GM12878 (cell line): ENCODE data around the gene CHRM2. TPM values are rescaled to one million over a fixed set of nuclear protein-coding genes. Genes with fewer than 3 reads are reported as not detected.

ENCODE experiments used
- ATAC-seq: fragments of 200-7000 bp; cut with Tn5 transposase; 3 replicates; pipeline ENCODE4 v1.9.1; 2020; ENCODE audit warnings: mild to moderate bottlenecking, moderate library complexity
- BruUV-seq: library from RNA; stranded (reverse); fragments of 400-500 nt; replicated peaks from 2 replicates; lab custom pipeline; 2021; lab: Mats Ljungman, UMichigan
- CTCF ChIA-PET: fragments of 300-600 bp; sonication (Branson Sonifier 250); formaldehyde crosslinking; extraction: SDS; loops from one replicate; lab custom pipeline; 2021; ENCODE audit warnings: inconsistent platforms; lab: Yijun Ruan, JAX
- POLR2A ChIA-PET: fragments of 350-600 bp; formaldehyde crosslinking; extraction: SDS; loops from one replicate; lab custom pipeline; 2021; ENCODE audit warnings: inconsistent platforms; lab: Charles Lee
- RAD21 ChIA-PET: fragments of 300-600 bp; sonication (Branson Sonifier 250); formaldehyde crosslinking; loops from one replicate; lab custom pipeline; 2023; ENCODE audit warnings: antibody characterized with exemption; ENCODE audit not compliant: unreplicated experiment; lab: Charles Lee
- SMC1A ChIA-PET: fragments of 300-600 bp; sonication (Branson Sonifier 250); formaldehyde crosslinking; loops from one replicate; lab custom pipeline; 2023; ENCODE audit not compliant: unreplicated experiment, uncharacterized antibody; lab: Charles Lee
- DNase-seq: peaks from one replicate; pipeline ENCODE4 v3.0.0-alpha.2; 2011; ENCODE audit warnings: low read depth, low spot score
- FAIRE-seq: peaks from 3 replicates; lab custom pipeline; 2011; peaks lifted over from hg19 to GRCh38; lab: Jason Lieb, UNC
- H2AFZ ChIP-seq: 2 replicates; pipeline ENCODE4 v1.6.0; 2011; ENCODE audit warnings: low read depth, low read length, control low read depth; ENCODE audit not compliant: control insufficient read depth
- H3K27ac ChIP-seq: 2 replicates; pipeline ENCODE4 v1.5.1; 2011; ENCODE audit warnings: control low read depth; ENCODE audit not compliant: control insufficient read depth, insufficient read depth
- H3K27me3 ChIP-seq, 2 experiments: replicated peaks in 1 of 2; 2 replicates each; pipeline versions ENCODE4 v1.6.0 to v1.6.1; 2011; ENCODE audit warnings: low read length in 1 of 2; ENCODE audit not compliant: control insufficient read depth in 2 of 2, insufficient read depth in 2 of 2
- H3K36me3 ChIP-seq, 2 experiments: 2 replicates each; pipeline ENCODE4 v1.5.1; 2011; ENCODE audit warnings: low read length in 1 of 2; ENCODE audit not compliant: control insufficient read depth in 2 of 2, insufficient read depth in 2 of 2
- H3K4me1 ChIP-seq: 2 replicates; pipeline ENCODE4 v1.6.1; 2011; ENCODE audit warnings: mild to moderate bottlenecking, low read length, moderate library complexity, mixed read lengths; ENCODE audit not compliant: control insufficient read depth, insufficient read depth
- H3K4me2 ChIP-seq: 2 replicates; pipeline ENCODE4 v1.6.0; 2011; ENCODE audit warnings: control low read depth; ENCODE audit not compliant: control insufficient read depth, insufficient read depth
- H3K4me3 ChIP-seq: fragments of 200-600 bp; sonication (generic); 2 replicates; pipeline ENCODE4 v1.5.1; 2016
- H3K79me2 ChIP-seq: 2 replicates; pipeline ENCODE4 v1.6.0; 2011; ENCODE audit warnings: low read length; ENCODE audit not compliant: control insufficient read depth, insufficient read depth
- H3K9ac ChIP-seq: 2 replicates; pipeline ENCODE4 v1.8.0; 2011; ENCODE audit warnings: low read length, control low read depth, mixed read lengths; ENCODE audit not compliant: control insufficient read depth, insufficient read depth
- H3K9me3 ChIP-seq: replicated peaks from 3 replicates; pipeline ENCODE4 v1.5.1; 2011; ENCODE audit warnings: mild to moderate bottlenecking, low read length; ENCODE audit not compliant: control insufficient read depth, insufficient read depth
- H4K20me1 ChIP-seq: 2 replicates; pipeline ENCODE4 v1.6.0; 2011; ENCODE audit not compliant: control insufficient read depth, insufficient read depth
- BACH1 ChIP-seq: fragments of 450-650 bp; IDR thresholded peaks from 2 replicates; pipeline ENCODE4 v1.6.1; 2017; ENCODE audit warnings: mild to moderate bottlenecking, borderline replicate concordance
- CEBPB ChIP-seq, 2 experiments: fragments of 150-350 bp in 1 of 2; IDR thresholded peaks; 2 replicates each; pipeline ENCODE4 v1.6.1; 2012 to 2014; ENCODE audit warnings: low read depth in 2 of 2, low read length in 2 of 2, borderline replicate concordance in 1 of 2, inconsistent platforms in 1 of 2
- DPF2 ChIP-seq: fragments of 450-650 bp; IDR thresholded peaks from 2 replicates; pipeline ENCODE4 v1.6.1; 2017; ENCODE audit warnings: mild to moderate bottlenecking
- GABPA ChIP-seq: IDR thresholded peaks from 2 replicates; pipeline ENCODE4 v1.6.1; 2014; ENCODE audit warnings: antibody characterized with exemption, low read depth, mild to moderate bottlenecking, inconsistent platforms
- HDAC2 ChIP-seq: fragments of 200-600 bp; sonication (generic); IDR thresholded peaks from 2 replicates; pipeline ENCODE4 v1.6.1; 2017
- IKZF1 ChIP-seq: fragments of 450-650 bp; conservative IDR thresholded peaks from 2 replicates; pipeline ENCODE4 v1.6.1; 2017; ENCODE audit warnings: antibody characterized with exemption, mild to moderate bottlenecking
- KDM1A ChIP-seq: fragments of 200-600 bp; sonication (generic); IDR thresholded peaks from 2 replicates; pipeline ENCODE4 v1.6.1; 2016; ENCODE audit warnings: borderline replicate concordance
- MTA3 ChIP-seq: IDR thresholded peaks from 2 replicates; pipeline ENCODE4 v1.6.1; 2012; ENCODE audit warnings: low read length, inconsistent platforms, borderline replicate concordance
- MYB ChIP-seq: fragments of 150-350 bp; IDR thresholded peaks from 2 replicates; pipeline ENCODE4 v1.6.1; 2014; ENCODE audit warnings: mild to moderate bottlenecking, low read depth, low read length, borderline replicate concordance
- NR2C1 ChIP-seq: fragments of 450-650 bp; IDR thresholded peaks from 2 replicates; pipeline ENCODE4 v1.6.1; 2017; ENCODE audit warnings: antibody characterized with exemption, mild to moderate bottlenecking, moderate library complexity
- PAX5 ChIP-seq: IDR thresholded peaks from 2 replicates; pipeline ENCODE4 v1.6.1; 2011; ENCODE audit warnings: low read depth, low read length, borderline replicate concordance
- POLR2AphosphoS2 ChIP-seq: IDR thresholded peaks from 2 replicates; pipeline ENCODE4 v1.6.1; 2011; ENCODE audit warnings: low read depth, mild to moderate bottlenecking, low read length, improper control_type of control experiment, moderate library complexity
- RELA ChIP-seq: fragments of 450-650 bp; IDR thresholded peaks from 2 replicates; pipeline ENCODE4 v1.8.0; 2014; ENCODE audit warnings: borderline replicate concordance; ENCODE audit not compliant: partially characterized antibody
- SPI1 ChIP-seq: IDR thresholded peaks from 2 replicates; pipeline ENCODE4 v1.6.1; 2011; ENCODE audit warnings: low read depth, mild to moderate bottlenecking, low read length, moderate library complexity, borderline replicate concordance; ENCODE audit not compliant: insufficient read depth
- STAT1 ChIP-seq: fragments of 450-650 bp; conservative IDR thresholded peaks from 2 replicates; pipeline ENCODE4 v1.6.1; 2014; ENCODE audit warnings: antibody characterized with exemption, mild to moderate bottlenecking
- SUPT20H ChIP-seq: IDR thresholded peaks from 2 replicates; pipeline ENCODE4 v1.6.1; 2011; ENCODE audit warnings: low read depth, mild to moderate bottlenecking, low read length, moderate library complexity, borderline replicate concordance; ENCODE audit not compliant: control insufficient read depth
- WGBS: methylation state at CpG from one replicate; pipeline ENCODE4 v1.1.6; 2016; ENCODE audit warnings: low lambda C conversion rate; ENCODE audit not compliant: insufficient replicate concordance, insufficient coverage; ENCODE audit errors: missing lambda C conversion rate; 5-methylcytosine and 5-hydroxymethylcytosine counted together
- in situ Hi-C: fragments of 300-500 bp; cut with MboI; formaldehyde crosslinking; loops from 9 replicates; pipeline ENCODE4 v1.14.3; 2018; ENCODE audit warnings: mixed read lengths
- intact Hi-C: fragments of 100-400 bp; cut with micrococcal nuclease; formaldehyde crosslinking; loops from one replicate; pipeline ENCODE4 v1.14.2; 2022; ENCODE audit not compliant: unreplicated experiment
- polyA plus RNA-seq, 11 experiments: library from polyadenylated mRNA; depleted of rRNA in 4 of 11; unstranded in 6 of 11; stranded (reverse) in 5 of 11; fragments of >200 nt; fragmentation: Nextera tagmentation in 4 of 11; fragmentation: Illumina TruSeq in 1 of 11; extraction: Ambion mirVana in 4 of 11; extraction: Trizol in 1 of 11; gene quantifications; 1 replicate in 1 of 11; 2 replicates in 10 of 11; pipeline versions ENCODE4 v1.2.1 to v1.2.3, GENCODE V29; 2011 to 2016; ENCODE audit warnings: inconsistent platforms in 2 of 11, missing spikeins in 2 of 11, low read depth in 1 of 11
- total RNA-seq, 4 experiments: library from RNA; depleted of rRNA in 3 of 4; stranded (reverse); fragments of >200 nt in 3 of 4; fragmentation: Illumina TruSeq in 1 of 4; extraction: Trizol in 1 of 4; gene quantifications; 2 replicates each; pipeline versions ENCODE4 v1.2.1 to v1.2.3, GENCODE V29; 2013 to 2021
- TF ChIP-seq, protein P1 (sequence below): fragments of 450-650 bp; IDR thresholded peaks from 2 replicates; pipeline ENCODE4 v1.6.1; 2017; ENCODE audit warnings: mild to moderate bottlenecking, moderate library complexity

Gene CHRM2
- total and polyA plus RNA-seq, 10 of the 15 experiments (the other 5 are each of a cell fraction or from before 2014, with no cell fraction given): 0.05 TPM; not detected in 9

DNA sequence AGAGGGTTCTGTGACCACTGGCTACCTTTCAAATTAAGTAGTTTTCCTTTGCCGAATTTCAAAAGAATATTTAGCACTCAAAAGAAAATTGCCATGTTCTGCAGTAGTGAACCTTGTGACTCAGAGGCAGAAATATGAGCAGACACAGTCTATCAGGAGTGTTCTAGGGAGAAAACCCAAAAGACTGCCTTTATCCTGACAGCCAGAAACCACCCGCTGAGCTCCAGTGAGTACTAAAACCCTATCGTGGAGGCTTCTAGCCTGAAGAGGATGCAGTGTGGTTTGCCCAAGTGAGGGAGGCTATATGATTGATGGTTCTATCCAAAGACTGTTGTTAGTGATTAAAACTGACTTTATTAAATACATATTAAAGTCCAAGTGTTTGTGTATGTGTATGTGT, 21.9 kb downstream of the CHRM2 start:
- Histone ChIP-seq H2AFZ (no peak overlapping the region), H3K36me3 (no peaks in the 10 kb centered on the region), H3K4me2 (no peak overlapping the region), H3K27me3 (no peaks in the 10 kb centered on the region; a peak in 1 of 4 replicates), H3K27ac (no peak overlapping the region), H3K9me3 (no peaks in the 10 kb centered on the region), H3K9ac (no peak overlapping the region), H3K4me3 (no peak overlapping the region), H4K20me1 (no peaks in the 10 kb centered on the region), H3K79me2 (no peaks in the 10 kb centered on the region), H3K4me1 (no peaks in the 10 kb centered on the region)
- intact Hi-C loops: no loop called here
- ChIA-PET RAD21 (no interaction called here), CTCF (no interaction called here), SMC1A (no interaction called here), POLR2A (no interaction called here)
- WGBS: 3% methylated on average over 3 of the region's 3 CpGs
- no TSS peak for BruUV-seq
- DNase-seq: no peak
- no peak for ATAC-seq
- in situ Hi-C loops: no loop called here
- FAIRE-seq: no peak
- no peak for TF ChIP-seq PAX5
- no peak for TF ChIP-seq STAT1
- no peak for TF ChIP-seq IKZF1
- no peak for TF ChIP-seq MTA3
- no peak for TF ChIP-seq RELA
- no peak for TF ChIP-seq NR2C1
- no peak for TF ChIP-seq BACH1
- no peak for TF ChIP-seq HDAC2
- TF ChIP-seq DPF2: no peak
- TF ChIP-seq MYB: no peak
- TF ChIP-seq SPI1: no peak
- no peak for TF ChIP-seq KDM1A
- TF ChIP-seq GABPA: no peak
- no peak for TF ChIP-seq CEBPB (IDR thresholded peaks at IDR 0.05; ENCODE audit: borderline replicate concordance in 1 of 2, low read depth in 2 of 2, low read length in 2 of 2)
- TF ChIP-seq, protein P1, sequence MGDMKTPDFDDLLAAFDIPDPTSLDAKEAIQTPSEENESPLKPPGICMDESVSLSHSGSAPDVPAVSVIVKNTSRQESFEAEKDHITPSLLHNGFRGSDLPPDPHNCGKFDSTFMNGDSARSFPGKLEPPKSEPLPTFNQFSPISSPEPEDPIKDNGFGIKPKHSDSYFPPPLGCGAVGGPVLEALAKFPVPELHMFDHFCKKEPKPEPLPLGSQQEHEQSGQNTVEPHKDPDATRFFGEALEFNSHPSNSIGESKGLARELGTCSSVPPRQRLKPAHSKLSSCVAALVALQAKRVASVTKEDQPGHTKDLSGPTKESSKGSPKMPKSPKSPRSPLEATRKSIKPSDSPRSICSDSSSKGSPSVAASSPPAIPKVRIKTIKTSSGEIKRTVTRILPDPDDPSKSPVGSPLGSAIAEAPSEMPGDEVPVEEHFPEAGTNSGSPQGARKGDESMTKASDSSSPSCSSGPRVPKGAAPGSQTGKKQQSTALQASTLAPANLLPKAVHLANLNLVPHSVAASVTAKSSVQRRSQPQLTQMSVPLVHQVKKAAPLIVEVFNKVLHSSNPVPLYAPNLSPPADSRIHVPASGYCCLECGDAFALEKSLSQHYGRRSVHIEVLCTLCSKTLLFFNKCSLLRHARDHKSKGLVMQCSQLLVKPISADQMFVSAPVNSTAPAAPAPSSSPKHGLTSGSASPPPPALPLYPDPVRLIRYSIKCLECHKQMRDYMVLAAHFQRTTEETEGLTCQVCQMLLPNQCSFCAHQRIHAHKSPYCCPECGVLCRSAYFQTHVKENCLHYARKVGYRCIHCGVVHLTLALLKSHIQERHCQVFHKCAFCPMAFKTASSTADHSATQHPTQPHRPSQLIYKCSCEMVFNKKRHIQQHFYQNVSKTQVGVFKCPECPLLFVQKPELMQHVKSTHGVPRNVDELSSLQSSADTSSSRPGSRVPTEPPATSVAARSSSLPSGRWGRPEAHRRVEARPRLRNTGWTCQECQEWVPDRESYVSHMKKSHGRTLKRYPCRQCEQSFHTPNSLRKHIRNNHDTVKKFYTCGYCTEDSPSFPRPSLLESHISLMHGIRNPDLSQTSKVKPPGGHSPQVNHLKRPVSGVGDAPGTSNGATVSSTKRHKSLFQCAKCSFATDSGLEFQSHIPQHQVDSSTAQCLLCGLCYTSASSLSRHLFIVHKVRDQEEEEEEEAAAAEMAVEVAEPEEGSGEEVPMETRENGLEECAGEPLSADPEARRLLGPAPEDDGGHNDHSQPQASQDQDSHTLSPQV: no peak
- no peak for TF ChIP-seq SUPT20H
- no peak for TF ChIP-seq POLR2AphosphoS2
- TF ChIP-seq, all 136 proteins: peak for 0
